Femur (tissue), 1 donor: ENCODE measurements around the gene IQGAP3.
"Not testable (repeated sequence)": the region's sequence is repeated elsewhere in the genome, so short reads cannot be mapped to it uniquely, and the experiment has no call there.

ENCODE experiments used
- DNase-seq: peaks from one replicate; pipeline ENCODE4 v3.0.0-alpha.2; 2017

Gene IQGAP3

GRCh38 chr1:156571919-156572662 is at the start of gene IQGAP3:
TSS of gene IQGAP3 (minus strand) at chr1:156572565. CDS start at chr1:156572529, 36 bp downstream.
- DNase-seq, result peak; percentile 91

- no peak for DNase-seq
Observed at GRCh38 chr1:156619582-156619955, 47.2 kb upstream of the IQGAP3 start.

- DNase-seq, result no peak
Observed at GRCh38 chr1:156618853-156619581, 46.7 kb upstream of the IQGAP3 start, which contains the start of gene HAPLN2. TSS of gene HAPLN2 (plus strand) at chr1:156619415. CDS start at chr1:156623491, 4,076 bp downstream.

GRCh38 chr1:156616463-156616862 is 44.1 kb upstream of the IQGAP3 start:
- DNase-seq, result no peak

- no peak for DNase-seq
Observed at GRCh38 chr1:156615946-156616345, 43.6 kb upstream of the IQGAP3 start.

GRCh38 chr1:156612666-156613065 is 40.3 kb upstream of the IQGAP3 start:
- no peak for DNase-seq

GRCh38 chr1:156610072-156610471 is 37.7 kb upstream of the IQGAP3 start:
- DNase-seq, result not testable (repeated sequence)

- DNase-seq, result no peak
Observed at GRCh38 chr1:156608981-156609380, 36.6 kb upstream of the IQGAP3 start.

- peak; percentile 65 for DNase-seq
Observed at GRCh38 chr1:156608036-156608674, 35.8 kb upstream of the IQGAP3 start.

GRCh38 chr1:156607344-156607743 is 35.0 kb upstream of the IQGAP3 start:
- DNase-seq, result not testable (repeated sequence)

GRCh38 chr1:156602557-156602993 is 30.2 kb upstream of the IQGAP3 start:
- DNase-seq, result no peak

GRCh38 chr1:156601892-156602291 is 29.5 kb upstream of the IQGAP3 start:
- no peak for DNase-seq

- DNase-seq, result peak; percentile 91
Observed at GRCh38 chr1:156601122-156601830, 28.9 kb upstream of the IQGAP3 start, which contains the start of gene GPATCH4. TSS of gene GPATCH4 (minus strand) at chr1:156601479.

- no peak for DNase-seq
Observed at GRCh38 chr1:156600733-156601121, 28.4 kb upstream of the IQGAP3 start.

GRCh38 chr1:156599811-156600210 is 27.4 kb upstream of the IQGAP3 start:
- no peak for DNase-seq

GRCh38 chr1:156598731-156599432 is 26.5 kb upstream of the IQGAP3 start:
- no peak for DNase-seq

GRCh38 chr1:156598125-156598524 is 25.8 kb upstream of the IQGAP3 start:
- DNase-seq, result no peak

GRCh38 chr1:156596426-156596825 is 24.1 kb upstream of the IQGAP3 start:
- no peak for DNase-seq

GRCh38 chr1:156595016-156595415 is 22.7 kb upstream of the IQGAP3 start:
- no peak for DNase-seq

- DNase-seq, result no peak
Observed at GRCh38 chr1:156594190-156594589, 21.8 kb upstream of the IQGAP3 start.

GRCh38 chr1:156593661-156593989 is 21.3 kb upstream of the IQGAP3 start:
- DNase-seq, result no peak

GRCh38 chr1:156592910-156593660 is 20.7 kb upstream of the IQGAP3 start:
- no peak for DNase-seq
